ENCODE results near the gene ADARB1.
"Not testable (repeated sequence)": the region's sequence is repeated elsewhere in the genome, so short reads cannot be mapped to it uniquely, and the experiment has no call there.

ADARB1 gene

GRCh38 chr21:45133574-45134278 lies 59.3 kb downstream of the ADARB1 start:
- not testable (repeated sequence) for DNase-seq

- no peak for DNase-seq
Measured at GRCh38 chr21:45134279-45135076, 60.1 kb downstream of the ADARB1 start.

GRCh38 chr21:45135122-45135521 lies 60.7 kb downstream of the ADARB1 start:
- DNase-seq = no peak

GRCh38 chr21:45135868-45136267 lies 61.5 kb downstream of the ADARB1 start:
- no peak for DNase-seq

GRCh38 chr21:45136500-45136899 lies 62.1 kb downstream of the ADARB1 start:
- DNase-seq = no peak

- DNase-seq = peak in 46 of 56 donors; percentile 7 to 88 (median 54)
Measured at GRCh38 chr21:45136927-45137611, 62.7 kb downstream of the ADARB1 start.

- DNase-seq = no peak
Measured at GRCh38 chr21:45137612-45137937, 63.2 kb downstream of the ADARB1 start.

GRCh38 chr21:45138199-45139002 lies 64.0 kb downstream of the ADARB1 start:
- peak in 5 of 56 donors; percentile 12 to 51 (median 22) for DNase-seq

GRCh38 chr21:45139003-45139360 lies 64.6 kb downstream of the ADARB1 start:
- DNase-seq = not testable (repeated sequence)

- DNase-seq = no peak
Measured at GRCh38 chr21:45139473-45139872, 65.1 kb downstream of the ADARB1 start.

GRCh38 chr21:45140346-45140940 lies 66.1 kb downstream of the ADARB1 start:
- DNase-seq = peak in 42 of 56 donors; percentile 6 to 81 (median 46)

GRCh38 chr21:45140944-45141343 lies 66.6 kb downstream of the ADARB1 start:
- not testable (repeated sequence) for DNase-seq

GRCh38 chr21:45141507-45141906 lies 67.1 kb downstream of the ADARB1 start:
- DNase-seq = no peak

GRCh38 chr21:45142469-45143308 lies 68.3 kb downstream of the ADARB1 start:
- peak in 4 of 56 donors; percentile 17 to 34 (median 20) for DNase-seq

- DNase-seq = no peak
Measured at GRCh38 chr21:45143855-45144254, 69.5 kb downstream of the ADARB1 start.

- no peak for DNase-seq
Measured at GRCh38 chr21:45145146-45145545, 70.8 kb downstream of the ADARB1 start.

GRCh38 chr21:45145846-45146245 lies 71.5 kb downstream of the ADARB1 start:
- DNase-seq = not testable (repeated sequence)

- DNase-seq = no peak
Measured at GRCh38 chr21:45146306-45146705, 71.9 kb downstream of the ADARB1 start.

GRCh38 chr21:45146801-45147200 lies 72.4 kb downstream of the ADARB1 start:
- no peak for DNase-seq

Measured in amygdala (tissue), 56 donors.